Measurements from ENCODE around the gene SDK2.

GRCh38 chr17:73585583-73585982 is 58.7 kb downstream of the SDK2 start:
- TF ChIP-seq POLR2AphosphoS5 (IDR thresholded peaks at IDR 0.05; ENCODE audit: low read depth, low read length) (no peak), TAF1 (IDR thresholded peaks at IDR 0.05; ENCODE audit: borderline replicate concordance, insufficient read depth, low read length) (no peak), REST (IDR thresholded peaks at IDR 0.05; ENCODE audit: insufficient read depth in 1 of 2, low read depth in 2 of 2, low read length in 2 of 2) (no peak)
